Left lung (tissue), 10 donors: ENCODE measurements around the gene HAUS2. TPM values are rescaled to one million over a fixed set of nuclear protein-coding genes. Genes with fewer than 3 reads are reported as not detected.
A peak's percentile ranks its signal among the peaks of the same experiment; 100 is the strongest.

Source experiments
- ATAC-seq: fragments of 200-7000 bp; cut with Tn5 transposase; one replicate; pipeline ENCODE4 v1.9.1; 2020; ENCODE audit warnings: moderate library complexity
- DNase-seq, 4 donors: peaks; one replicate each; pipeline ENCODE4 v3.0.0-alpha.2; 2013 to 2020
- H3K27ac ChIP-seq, 2 donors: fragments of 200-600 bp; sonication (generic) in 1 of 2; one replicate each; pipeline versions ENCODE4 v1.5.0 to v1.8.0; 2020 to 2021
- H3K27me3 ChIP-seq, 2 donors: fragments of 200-600 bp; sonication (generic) in 1 of 2; one replicate each; pipeline versions ENCODE4 v1.5.0 to v1.8.0; 2020 to 2021
- H3K36me3 ChIP-seq, 2 donors: fragments of 200-600 bp; sonication (generic) in 1 of 2; one replicate each; pipeline versions ENCODE4 v1.5.0 to v1.8.0; 2020 to 2021
- H3K4me1 ChIP-seq, 2 donors: fragments of 200-600 bp; one replicate each; pipeline ENCODE4 v1.8.0; 2021
- H3K4me3 ChIP-seq, 2 donors: fragments of 200-600 bp; sonication (generic) in 1 of 2; one replicate each; pipeline versions ENCODE4 v1.5.0 to v1.8.0; 2020 to 2021; ENCODE audit warnings: mild to moderate bottlenecking in 1 of 2
- H3K9me3 ChIP-seq, 2 donors: fragments of 200-600 bp; sonication (generic) in 1 of 2; one replicate each; pipeline versions ENCODE4 v1.5.0 to v1.8.0; 2020 to 2021
- CTCF ChIP-seq, 2 donors: fragments of 200-600 bp; sonication (generic) in 1 of 2; IDR thresholded peaks; one replicate each; pipeline versions ENCODE4 v1.5.0 to v1.8.0; 2021; ENCODE audit warnings: antibody characterized with exemption in 2 of 2
- intact Hi-C, 2 donors: fragments of 100-400 bp; cut with DNase I; formaldehyde crosslinking; loops; one replicate each; pipeline versions ENCODE4 v1.11.2 to v1.14.2; 2022
- polyA plus RNA-seq, 6 donors: library from polyadenylated mRNA; unstranded; fragments of 120-200 nt; gene quantifications; one replicate each; pipeline ENCODE4 v1.2.1, GENCODE V29; 2013; ENCODE audit not compliant: insufficient read length in 6 of 6
- total RNA-seq, 2 donors: library from RNA; stranded (reverse); fragmentation: NEBNext Ultra II Directional; extraction: Animal tissue kit (Norgen Biotek cat#: 25700); gene quantifications; one replicate each; pipeline ENCODE4 v1.2.1, GENCODE V29; 2021
- donor health status: DM: no; HTN: yes; CAD: no.
- donor health status: DM: no; HTN: no; CAD: no.

HAUS2 gene
- total and polyA plus RNA-seq, 8 donors = 18.4 to 27.1 (median 22.6) TPM

GRCh38 chr15:42575188-42576039, 26.8 kb downstream of the HAUS2 start, which contains the start of gene STARD9:
Gene STARD9 (plus strand): TSS chr15:42575606. CDS start chr15:42575716, 110 bp downstream.
- TF ChIP-seq CTCF (IDR thresholded peaks at IDR 0.05) = no peak
- ATAC-seq (peak; percentile 96), DNase-seq (peak; percentile 98 to 99 (median 98))
- intact Hi-C loops = no loop called here
- Histone ChIP-seq H3K9me3 (no peaks in the 10 kb centered on the region), H3K4me1 (peaks cover 0 to 28% of the 10 kb centered on the region in 2 donors), H3K27ac (peak within 1 kb of the TSS; percentile 80 to 84), H3K4me3 (peak within 1 kb of the TSS; percentile 80 to 89), H3K27me3 (peaks cover 0 to 11% of the 10 kb centered on the region in 2 donors), H3K36me3 (no peaks in the 10 kb centered on the region)

GRCh38 chr15:42576040-42576594, 27.5 kb downstream of the HAUS2 start:
- Histone ChIP-seq H3K9me3 (no peaks in the 10 kb centered on the region), H3K27ac (peak overlapping the region; percentile 80 to 84), H3K36me3 (no peaks in the 10 kb centered on the region), H3K4me1 (peaks cover 3 to 32% of the 10 kb centered on the region in 2 donors), H3K4me3 (peak overlapping the region; percentile 80 to 89), H3K27me3 (peaks cover 0 to 11% of the 10 kb centered on the region in 2 donors)
- TF ChIP-seq CTCF (IDR thresholded peaks at IDR 0.05) = no peak
- intact Hi-C loops = no loop called here
- DNase-seq (no peak), ATAC-seq (no peak)

- TF ChIP-seq CTCF (IDR thresholded peaks at IDR 0.05) = no peak
- no peaks in the 10 kb centered on the region for H3K9me3 ChIP-seq
- H3K27ac ChIP-seq = no peak overlapping the region
- peaks cover 6 to 39% of the 10 kb centered on the region in 2 donors for H3K4me1 ChIP-seq
- intact Hi-C loops = no loop called here
- no peak for DNase-seq
- no peak for ATAC-seq
- peaks cover 0 to 11% of the 10 kb centered on the region in 2 donors for H3K27me3 ChIP-seq
- H3K4me3 ChIP-seq = peak overlapping the region in 1 of 2 donors; percentile 80
- H3K36me3 ChIP-seq = no peaks in the 10 kb centered on the region
Observed at GRCh38 chr15:42576776-42577175, 28.1 kb downstream of the HAUS2 start.

- TF ChIP-seq CTCF (IDR thresholded peaks at IDR 0.05) = no peak
- intact Hi-C loops = no loop called here
- ATAC-seq (no peak), DNase-seq (peak in 2 of 4 donors; percentile 75 to 81)
- Histone ChIP-seq H3K4me1 (peaks cover 9 to 47% of the 10 kb centered on the region in 2 donors), H3K4me3 (no peak overlapping the region), H3K27me3 (peaks cover 0 to 11% of the 10 kb centered on the region in 2 donors), H3K9me3 (no peaks in the 10 kb centered on the region), H3K36me3 (no peaks in the 10 kb centered on the region), H3K27ac (no peak overlapping the region)
Observed at GRCh38 chr15:42577514-42578031, 28.9 kb downstream of the HAUS2 start.

- TF ChIP-seq CTCF (IDR thresholded peaks at IDR 0.05) = no peak
- no peak for DNase-seq
- H3K9me3 ChIP-seq = no peaks in the 10 kb centered on the region
- H3K4me3 ChIP-seq = no peak overlapping the region
- H3K36me3 ChIP-seq = no peaks in the 10 kb centered on the region
- H3K27ac ChIP-seq = no peak overlapping the region
- H3K4me1 ChIP-seq = peaks cover 9 to 54% of the 10 kb centered on the region in 2 donors
- intact Hi-C loops = no loop called here
- ATAC-seq = no peak
- peaks cover 0 to 11% of the 10 kb centered on the region in 2 donors for H3K27me3 ChIP-seq
Observed at GRCh38 chr15:42578984-42579537, 30.4 kb downstream of the HAUS2 start.
